T-helper 17 cell (primary cell): ENCODE measurements around the gene TAC4. TPM values are rescaled to one million over a fixed set of nuclear protein-coding genes. Genes with fewer than 3 reads are reported as not detected.

Experiments used
- ATAC-seq: fragments of 150-1000 bp; cut with Tn5 transposase; 2 replicates; pipeline ENCODE4 v1.10.0; 2021; ENCODE audit warnings: mild to moderate bottlenecking, moderate library complexity
- DNase-seq, 3 donors: peaks; one replicate each; pipeline versions ENCODE4 v3.0.0 to v3.0.0-alpha.2; 2020 to 2021
- H3K9me3 ChIP-seq: one replicate; pipeline ENCODE4 v1.7.0; 2013; ENCODE audit warnings: low read length, mild to moderate bottlenecking; ENCODE audit not compliant: control insufficient read depth, poor library complexity, severe bottlenecking
- H3K27ac Mint-ChIP-seq: one replicate; pipeline ENCODE4 v1.8.0; 2022; ENCODE audit warnings: mild to moderate bottlenecking, moderate library complexity, mixed read lengths
- H3K27me3 Mint-ChIP-seq: one replicate; pipeline ENCODE4 v1.8.0; 2022; ENCODE audit warnings: mixed read lengths
- H3K36me3 Mint-ChIP-seq: one replicate; pipeline ENCODE4 v1.8.0; 2022; ENCODE audit warnings: low read depth, mixed read lengths
- H3K4me1 Mint-ChIP-seq: one replicate; pipeline ENCODE4 v1.8.0; 2022; ENCODE audit warnings: mild to moderate bottlenecking, mixed read lengths
- H3K4me3 Mint-ChIP-seq: one replicate; pipeline ENCODE4 v1.8.0; 2022; ENCODE audit warnings: mild to moderate bottlenecking, moderate library complexity, mixed read lengths
- total RNA-seq, 4 donors: library from RNA in 2 of 4; stranded (reverse) in 2 of 4; gene quantifications; one replicate each; pipeline ENCODE4 v1.2.3 and lab custom pipeline; 2022 to 2026

TAC4 gene
- total RNA-seq, 2 donors from 2014 or later, result not detected

- DNase-seq (no peak), ATAC-seq (no peak)
- Mint-ChIP-seq H3K4me3 (no peak overlapping the region), H3K27ac (peak overlapping the region; percentile 39), H3K4me1 (no peaks in the 10 kb centered on the region), H3K27me3 (peaks cover 70% of the 10 kb centered on the region), H3K36me3 (peaks cover 2% of the 10 kb centered on the region)
- H3K9me3 ChIP-seq, result no peaks in the 10 kb centered on the region
Observed at GRCh38 chr17:49882434-49882833, 34.6 kb upstream of the TAC4 start.

- no peak overlapping the region for H3K27ac Mint-ChIP-seq
- DNase-seq, result no peak
- H3K4me1 Mint-ChIP-seq, result no peaks in the 10 kb centered on the region
- peaks cover 2% of the 10 kb centered on the region for H3K36me3 Mint-ChIP-seq
- ATAC-seq, result no peak
- peaks cover 67% of the 10 kb centered on the region for H3K27me3 Mint-ChIP-seq
- no peak overlapping the region for H3K4me3 Mint-ChIP-seq
- no peaks in the 10 kb centered on the region for H3K9me3 ChIP-seq
Observed at GRCh38 chr17:49881054-49881402, 33.2 kb upstream of the TAC4 start.

GRCh38 chr17:49880291-49881053 is 32.6 kb upstream of the TAC4 start:
- no peaks in the 10 kb centered on the region for H3K4me1 Mint-ChIP-seq
- peak overlapping the region; percentile 79 for H3K4me3 Mint-ChIP-seq
- H3K36me3 Mint-ChIP-seq, result peaks cover 2% of the 10 kb centered on the region
- H3K9me3 ChIP-seq, result no peaks in the 10 kb centered on the region
- ATAC-seq (peak; percentile 98), DNase-seq (peak; percentile 52 to 62 (median 62))
- no peak overlapping the region for H3K27ac Mint-ChIP-seq
- peaks cover 66% of the 10 kb centered on the region for H3K27me3 Mint-ChIP-seq

GRCh38 chr17:49878931-49879904 is 31.3 kb upstream of the TAC4 start:
- Mint-ChIP-seq H3K4me1 (no peaks in the 10 kb centered on the region), H3K4me3 (no peak overlapping the region), H3K27ac (no peak overlapping the region), H3K36me3 (peaks cover 2% of the 10 kb centered on the region), H3K27me3 (peaks cover 61% of the 10 kb centered on the region)
- ATAC-seq (no peak), DNase-seq (no peak)
- H3K9me3 ChIP-seq, result no peaks in the 10 kb centered on the region

GRCh38 chr17:49875685-49876084 is 27.8 kb upstream of the TAC4 start:
- H3K9me3 ChIP-seq, result no peaks in the 10 kb centered on the region
- no peak overlapping the region for H3K4me3 Mint-ChIP-seq
- DNase-seq, result no peak
- peaks cover 4% of the 10 kb centered on the region for H3K4me1 Mint-ChIP-seq
- H3K36me3 Mint-ChIP-seq, result peaks cover 2% of the 10 kb centered on the region
- ATAC-seq, result no peak
- no peak overlapping the region for H3K27ac Mint-ChIP-seq
- H3K27me3 Mint-ChIP-seq, result peaks cover 38% of the 10 kb centered on the region

GRCh38 chr17:49874911-49875310 is 27.0 kb upstream of the TAC4 start:
- H3K36me3 Mint-ChIP-seq, result no peaks in the 10 kb centered on the region
- H3K9me3 ChIP-seq, result no peaks in the 10 kb centered on the region
- peaks cover 4% of the 10 kb centered on the region for H3K4me1 Mint-ChIP-seq
- DNase-seq (no peak), ATAC-seq (no peak)
- H3K4me3 Mint-ChIP-seq, result no peak overlapping the region
- no peak overlapping the region for H3K27ac Mint-ChIP-seq
- H3K27me3 Mint-ChIP-seq, result peaks cover 36% of the 10 kb centered on the region

GRCh38 chr17:49873926-49874325 is 26.1 kb upstream of the TAC4 start:
- no peak overlapping the region for H3K27ac Mint-ChIP-seq
- H3K4me1 Mint-ChIP-seq, result peaks cover 4% of the 10 kb centered on the region
- no peak overlapping the region for H3K4me3 Mint-ChIP-seq
- H3K27me3 Mint-ChIP-seq, result peaks cover 30% of the 10 kb centered on the region
- H3K9me3 ChIP-seq, result no peaks in the 10 kb centered on the region
- DNase-seq (no peak), ATAC-seq (no peak)
- no peaks in the 10 kb centered on the region for H3K36me3 Mint-ChIP-seq

GRCh38 chr17:49873466-49873865 is 25.6 kb upstream of the TAC4 start:
- DNase-seq, result no peak
- Mint-ChIP-seq H3K36me3 (no peaks in the 10 kb centered on the region), H3K4me3 (no peak overlapping the region), H3K27me3 (peaks cover 28% of the 10 kb centered on the region), H3K27ac (no peak overlapping the region), H3K4me1 (peaks cover 7% of the 10 kb centered on the region)
- H3K9me3 ChIP-seq, result no peaks in the 10 kb centered on the region
- ATAC-seq, result no peak

- ATAC-seq (no peak), DNase-seq (no peak)
- H3K4me1 Mint-ChIP-seq, result peaks cover 7% of the 10 kb centered on the region
- peak overlapping the region; percentile 5 for H3K4me3 Mint-ChIP-seq
- H3K27me3 Mint-ChIP-seq, result peaks cover 25% of the 10 kb centered on the region
- H3K9me3 ChIP-seq, result no peaks in the 10 kb centered on the region
- H3K27ac Mint-ChIP-seq, result no peak overlapping the region
- no peaks in the 10 kb centered on the region for H3K36me3 Mint-ChIP-seq
Observed at GRCh38 chr17:49872754-49873377, 25.0 kb upstream of the TAC4 start.

GRCh38 chr17:49871211-49871610 is 23.3 kb upstream of the TAC4 start:
- H3K27me3 Mint-ChIP-seq, result peaks cover 29% of the 10 kb centered on the region
- H3K9me3 ChIP-seq, result no peaks in the 10 kb centered on the region
- no peak overlapping the region for H3K27ac Mint-ChIP-seq
- DNase-seq, result no peak
- peaks cover 11% of the 10 kb centered on the region for H3K4me1 Mint-ChIP-seq
- H3K4me3 Mint-ChIP-seq, result no peak overlapping the region
- peaks cover 5% of the 10 kb centered on the region for H3K36me3 Mint-ChIP-seq
- no peak for ATAC-seq

GRCh38 chr17:49870298-49870697 is 22.4 kb upstream of the TAC4 start:
- no peak for DNase-seq

GRCh38 chr17:49869038-49869374 is 21.1 kb upstream of the TAC4 start:
- no peak for DNase-seq
- Mint-ChIP-seq H3K4me1 (peaks cover 13% of the 10 kb centered on the region), H3K36me3 (peaks cover 5% of the 10 kb centered on the region), H3K4me3 (no peak overlapping the region), H3K27me3 (peaks cover 18% of the 10 kb centered on the region), H3K27ac (no peak overlapping the region)
- ATAC-seq, result no peak
- no peaks in the 10 kb centered on the region for H3K9me3 ChIP-seq

More at GRCh38 chr17:49870298-49870697, 22.4 kb upstream of the TAC4 start:
- Mint-ChIP-seq H3K4me1 (peaks cover 11% of the 10 kb centered on the region), H3K4me3 (no peak overlapping the region), H3K36me3 (peaks cover 5% of the 10 kb centered on the region), H3K27ac (no peak overlapping the region), H3K27me3 (peaks cover 23% of the 10 kb centered on the region)
- H3K9me3 ChIP-seq, result no peaks in the 10 kb centered on the region
- ATAC-seq, result no peak

GRCh38 chr17:49866882-49867413 is 19.1 kb upstream of the TAC4 start:
- Mint-ChIP-seq H3K4me1 (peaks cover 10% of the 10 kb centered on the region), H3K4me3 (peak overlapping the region; percentile 13), H3K27ac (no peak overlapping the region)

More at GRCh38 chr17:49866882-49867413, 19.1 kb upstream of the TAC4 start:
- no peaks in the 10 kb centered on the region for H3K9me3 ChIP-seq
- Mint-ChIP-seq H3K36me3 (peaks cover 5% of the 10 kb centered on the region), H3K27me3 (peaks cover 18% of the 10 kb centered on the region)
- no peak for DNase-seq
- ATAC-seq, result no peak
